IMR-90 (cell line): Measurements from ENCODE around the gene LEMD1. TPM values are rescaled to one million over a fixed set of nuclear protein-coding genes. Genes with fewer than 3 reads are reported as not detected.

ENCODE experiments used
- ATAC-seq: fragments of 200-7000 bp; cut with Tn5 transposase; 2 replicates; pipeline ENCODE4 v1.9.1; 2020; ENCODE audit warnings: low read depth, mild to moderate bottlenecking, moderate library complexity
- BruUV-seq: library from RNA; stranded (reverse); fragments of 400-500 nt; replicated peaks from 2 replicates; lab custom pipeline; 2021; lab: Mats Ljungman, UMichigan
- CTCF ChIA-PET: fragments of 300-600 bp; formaldehyde crosslinking; extraction: SDS; loops from one replicate; lab custom pipeline; 2021; ENCODE audit warnings: antibody characterized with exemption; lab: Yijun Ruan, JAX
- POLR2A ChIA-PET: fragments of 300-600 bp; sonication (Branson Sonifier 250); formaldehyde crosslinking; loops from one replicate; lab custom pipeline; 2022; ENCODE audit warnings: antibody characterized with exemption; ENCODE audit not compliant: unreplicated experiment; lab: Charles Lee
- DNase-seq: peaks from one replicate; pipeline ENCODE4 v3.0.0; 2013
- H2AFZ ChIP-seq: replicated peaks from 2 replicates; pipeline ENCODE3; 2013; ENCODE audit warnings: low read length, mild to moderate bottlenecking; ENCODE audit not compliant: poor library complexity
- H2AK5ac ChIP-seq: 2 replicates; pipeline ENCODE4 v1.6.1; 2013; ENCODE audit warnings: low read depth, low read length, inconsistent platforms
- H2AK9ac ChIP-seq: replicated peaks from 2 replicates; pipeline ENCODE3; 2013; ENCODE audit warnings: mild to moderate bottlenecking, low read depth, low read length, moderate library complexity; ENCODE audit not compliant: poor library complexity
- H2BK120ac ChIP-seq: 2 replicates; pipeline ENCODE4 v1.6.1; 2013; ENCODE audit warnings: low read depth, low read length, inconsistent platforms
- H2BK15ac ChIP-seq: 3 replicates; pipeline ENCODE4 v1.6.1; 2013; ENCODE audit warnings: low read depth, low read length, inconsistent platforms
- H2BK20ac ChIP-seq: 2 replicates; pipeline ENCODE4 v1.6.1; 2013; ENCODE audit warnings: low read depth, mild to moderate bottlenecking, inconsistent platforms, low read length, moderate library complexity
- H2BK5ac ChIP-seq: 2 replicates; pipeline ENCODE4 v1.6.1; 2013; ENCODE audit warnings: mild to moderate bottlenecking, low read depth, low read length, inconsistent platforms; ENCODE audit not compliant: poor library complexity, severe bottlenecking
- H3K14ac ChIP-seq: replicated peaks from 2 replicates; pipeline ENCODE4 v1.6.1; 2013; ENCODE audit warnings: low read depth, low read length, inconsistent platforms
- H3K18ac ChIP-seq: 2 replicates; pipeline ENCODE4 v1.6.1; 2013; ENCODE audit warnings: low read depth, low read length, control low read depth
- H3K23ac ChIP-seq: 2 replicates; pipeline ENCODE4 v1.6.1; 2013; ENCODE audit warnings: low read depth, low read length, inconsistent platforms
- H3K27ac ChIP-seq: 2 replicates; pipeline ENCODE4 v1.5.1; 2013; ENCODE audit warnings: mild to moderate bottlenecking, control low read depth, low read length; ENCODE audit not compliant: insufficient read depth
- H3K27me3 ChIP-seq: 2 replicates; pipeline ENCODE4 v1.6.1; 2013; ENCODE audit warnings: low read length; ENCODE audit not compliant: control insufficient read depth, insufficient read depth
- H3K36me3 ChIP-seq: 2 replicates; pipeline ENCODE4 v1.6.1; 2013; ENCODE audit warnings: low read length, mixed read lengths; ENCODE audit not compliant: control insufficient read depth, insufficient read depth
- H3K4ac ChIP-seq: 2 replicates; pipeline ENCODE4 v1.6.1; 2013; ENCODE audit warnings: low read depth, low read length, inconsistent platforms
- H3K4me1 ChIP-seq: 2 replicates; pipeline ENCODE4 v1.6.1; 2013; ENCODE audit warnings: low read length, mixed read lengths; ENCODE audit not compliant: control insufficient read depth, insufficient read depth
- H3K4me2 ChIP-seq: 2 replicates; pipeline ENCODE4 v1.6.1; 2013; ENCODE audit warnings: low read depth, mild to moderate bottlenecking, control low read depth, low read length, moderate library complexity
- H3K4me3 ChIP-seq: 2 replicates; pipeline ENCODE4 v1.5.1; 2013; ENCODE audit warnings: low read depth, mild to moderate bottlenecking, control low read depth, low read length, moderate library complexity; ENCODE audit not compliant: insufficient read depth
- H3K56ac ChIP-seq: 2 replicates; pipeline ENCODE4 v1.6.1; 2013; ENCODE audit warnings: low read length, inconsistent platforms; ENCODE audit not compliant: insufficient read depth; ENCODE audit errors: extremely low read depth
- H3K79me1 ChIP-seq, 2 experiments: 2 replicates each; pipeline ENCODE4 v1.6.1; 2013; ENCODE audit warnings: low read length in 2 of 2, inconsistent platforms in 1 of 2, low read depth in 1 of 2
- H3K9ac ChIP-seq: 2 replicates; pipeline ENCODE4 v1.6.1; 2013; ENCODE audit warnings: low read depth, low read length, control low read depth
- H3K9me1 ChIP-seq: 2 replicates; pipeline ENCODE4 v1.6.1; 2013; ENCODE audit warnings: low read length, inconsistent platforms; ENCODE audit not compliant: insufficient read depth
- H3K9me3 ChIP-seq: 2 replicates; pipeline ENCODE4 v1.6.1; 2013; ENCODE audit warnings: low read length; ENCODE audit not compliant: control insufficient read depth, insufficient read depth
- H4K20me1 ChIP-seq: 2 replicates; pipeline ENCODE4 v1.6.1; 2013; ENCODE audit warnings: low read length, inconsistent platforms; ENCODE audit not compliant: insufficient read depth
- H4K5ac ChIP-seq: 2 replicates; pipeline ENCODE4 v1.6.1; 2013; ENCODE audit warnings: mild to moderate bottlenecking, low read depth, low read length, control low read depth
- H4K8ac ChIP-seq, 2 experiments: 2 replicates each; pipeline ENCODE4 v1.6.1; 2013; ENCODE audit warnings: low read depth in 2 of 2, low read length in 2 of 2, control low read depth in 1 of 2, inconsistent platforms in 1 of 2
- H4K91ac ChIP-seq: 2 replicates; pipeline ENCODE4 v1.6.1; 2013; ENCODE audit warnings: low read depth, low read length, inconsistent platforms; ENCODE audit not compliant: insufficient read depth
- BHLHE40 ChIP-seq: fragments of 150-350 bp; IDR thresholded peaks from 2 replicates; pipeline ENCODE4 v1.6.1; 2016; ENCODE audit warnings: mild to moderate bottlenecking, low read depth, low read length
- CHD1 ChIP-seq: IDR thresholded peaks from 2 replicates; pipeline ENCODE4 v1.6.1; 2012; ENCODE audit warnings: low read depth, low read length, improper control_type of control experiment
- FOS ChIP-seq: fragments of 150-350 bp; IDR thresholded peaks from 2 replicates; pipeline ENCODE4 v1.6.1; 2016; ENCODE audit warnings: low read depth, low read length
- MAFK ChIP-seq: IDR thresholded peaks from 2 replicates; pipeline ENCODE4 v1.6.1; 2012; ENCODE audit warnings: low read depth, low read length, improper control_type of control experiment
- MAZ ChIP-seq: IDR thresholded peaks from 2 replicates; pipeline ENCODE4 v1.6.1; 2012; ENCODE audit warnings: low read depth, mild to moderate bottlenecking, low read length, improper control_type of control experiment, moderate library complexity, borderline replicate concordance
- NFE2L2 ChIP-seq: fragments of 150-350 bp; IDR thresholded peaks from 2 replicates; pipeline ENCODE4 v1.6.1; 2016; ENCODE audit warnings: low read depth, mild to moderate bottlenecking, low read length
- RCOR1 ChIP-seq: IDR thresholded peaks from 2 replicates; pipeline ENCODE4 v1.6.1; 2012; ENCODE audit warnings: mild to moderate bottlenecking, low read length, improper control_type of control experiment; ENCODE audit not compliant: insufficient replicate concordance
- WGBS, 2 experiments: methylation state at CpG; one replicate each; pipeline versions ENCODE4 v1.1.5 to v1.1.7; 2013; ENCODE audit warnings: missing lambda C conversion rate in 2 of 2; ENCODE audit not compliant: insufficient read length in 1 of 2; ENCODE audit errors: extremely low coverage in 2 of 2; 5-methylcytosine and 5-hydroxymethylcytosine counted together
- dilution Hi-C: fragments of 300-500 bp; cut with HindIII; formaldehyde crosslinking; loops from one replicate; pipeline ENCODE4 v1.14.3; 2018; ENCODE audit warnings: low sequenced_read_pairs; ENCODE audit not compliant: unreplicated experiment
- in situ Hi-C: fragments of 300-500 bp; cut with MboI; formaldehyde crosslinking; loops from 3 replicates; pipeline ENCODE4 v1.14.3; 2019; ENCODE audit warnings: low sequenced_read_pairs, inconsistent platforms, mixed read lengths
- intact Hi-C: fragments of 100-400 bp; cut with micrococcal nuclease; formaldehyde crosslinking; loops from 2 replicates; pipeline ENCODE4 v1.10.0; 2022
- polyA plus RNA-seq, 3 experiments: library from polyadenylated mRNA; depleted of rRNA; stranded (reverse); fragments of >200 nt; gene quantifications; 2 replicates each; pipeline ENCODE4 v1.2.3, GENCODE V29; 2012; ENCODE audit warnings: low replicate concordance in 1 of 3
- total RNA-seq: library from RNA; depleted of rRNA; stranded (reverse); fragments of >200 nt; gene quantifications from 2 replicates; pipeline ENCODE4 v1.2.3, GENCODE V29; 2012
- TF ChIP-seq, protein P1 (sequence below): conservative IDR thresholded peaks from 2 replicates; pipeline ENCODE4 v1.5.1; 2012; ENCODE audit warnings: mild to moderate bottlenecking, low read depth, low read length, improper control_type of control experiment

The LEMD1 gene
- total and polyA plus RNA-seq, 2 of the 4 experiments (the other 2 are of a cell fraction), result not detected

DNA sequence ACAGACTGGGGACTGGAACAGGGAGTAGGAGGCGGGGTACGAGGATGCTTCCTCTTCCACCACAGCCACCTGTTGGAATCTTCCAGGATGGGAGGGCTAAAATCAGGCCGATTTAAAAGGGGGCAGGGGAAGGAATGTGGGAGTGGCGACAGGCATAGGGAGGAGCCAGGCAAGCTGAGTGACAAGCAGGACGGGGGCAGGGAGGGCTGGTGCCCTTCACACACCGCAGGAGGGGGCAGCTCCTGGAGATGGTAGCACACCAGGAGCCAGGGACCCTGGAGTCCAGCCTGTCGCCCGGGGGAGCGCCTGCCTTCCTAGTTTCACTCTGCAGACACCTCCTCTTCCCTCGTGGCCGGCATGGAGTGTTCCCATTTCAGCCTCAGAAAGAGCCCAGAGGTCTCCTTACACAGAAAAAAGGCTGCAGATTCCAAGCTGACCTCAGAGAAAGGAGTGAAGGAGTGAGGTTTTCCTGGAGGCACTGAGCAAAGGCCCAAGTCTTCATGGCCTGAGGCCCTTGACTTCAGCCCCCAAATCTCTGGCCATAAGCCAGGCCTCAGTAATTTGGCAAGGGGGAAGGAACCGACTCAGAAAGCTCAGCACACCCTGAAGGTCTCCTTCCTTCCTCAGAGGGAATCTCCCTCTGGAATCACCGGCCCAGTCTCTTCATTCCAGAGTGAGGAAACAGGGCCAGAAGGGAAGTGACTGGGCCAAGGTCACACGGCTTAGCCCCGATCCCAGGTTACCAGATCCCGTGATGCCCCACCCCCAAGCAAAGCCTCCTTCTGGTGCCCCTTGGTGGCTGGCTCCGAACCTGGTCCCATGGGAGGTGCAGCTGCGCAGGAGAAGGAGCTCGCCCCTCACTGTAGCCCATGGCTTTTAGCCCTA lies 25.8 kb upstream of the LEMD1 start:
- no peak overlapping the region for H3K14ac ChIP-seq
- H3K27me3 ChIP-seq, result peaks cover 51% of the 10 kb centered on the region
- H4K91ac ChIP-seq, result no peak overlapping the region
- ChIA-PET POLR2A (no interaction called here), CTCF (no interaction called here)
- peak overlapping the region; percentile 2 for H2AFZ ChIP-seq
- H2BK15ac ChIP-seq, result no peak overlapping the region
- H2BK5ac ChIP-seq, result no peak overlapping the region
- H3K56ac ChIP-seq, result no peak overlapping the region
- no peaks in the 10 kb centered on the region for H3K36me3 ChIP-seq
- H3K27ac ChIP-seq, result no peak overlapping the region
- no peak overlapping the region for H3K4ac ChIP-seq
- ATAC-seq (no peak), DNase-seq (no peak)
- no peak overlapping the region for H2BK120ac ChIP-seq
- H3K23ac ChIP-seq, result no peak overlapping the region
- no peaks in the 10 kb centered on the region for H3K79me1 ChIP-seq
- intact Hi-C loops (no loop called here), in situ Hi-C loops (no loop called here), dilution Hi-C loops (no loop called here)
- no peak overlapping the region for H3K4me3 ChIP-seq
- no peak for TF ChIP-seq MAFK
- no peak for TF ChIP-seq CHD1
- TF ChIP-seq, protein P1, sequence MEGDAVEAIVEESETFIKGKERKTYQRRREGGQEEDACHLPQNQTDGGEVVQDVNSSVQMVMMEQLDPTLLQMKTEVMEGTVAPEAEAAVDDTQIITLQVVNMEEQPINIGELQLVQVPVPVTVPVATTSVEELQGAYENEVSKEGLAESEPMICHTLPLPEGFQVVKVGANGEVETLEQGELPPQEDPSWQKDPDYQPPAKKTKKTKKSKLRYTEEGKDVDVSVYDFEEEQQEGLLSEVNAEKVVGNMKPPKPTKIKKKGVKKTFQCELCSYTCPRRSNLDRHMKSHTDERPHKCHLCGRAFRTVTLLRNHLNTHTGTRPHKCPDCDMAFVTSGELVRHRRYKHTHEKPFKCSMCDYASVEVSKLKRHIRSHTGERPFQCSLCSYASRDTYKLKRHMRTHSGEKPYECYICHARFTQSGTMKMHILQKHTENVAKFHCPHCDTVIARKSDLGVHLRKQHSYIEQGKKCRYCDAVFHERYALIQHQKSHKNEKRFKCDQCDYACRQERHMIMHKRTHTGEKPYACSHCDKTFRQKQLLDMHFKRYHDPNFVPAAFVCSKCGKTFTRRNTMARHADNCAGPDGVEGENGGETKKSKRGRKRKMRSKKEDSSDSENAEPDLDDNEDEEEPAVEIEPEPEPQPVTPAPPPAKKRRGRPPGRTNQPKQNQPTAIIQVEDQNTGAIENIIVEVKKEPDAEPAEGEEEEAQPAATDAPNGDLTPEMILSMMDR, result no peak
- no peak for TF ChIP-seq MAZ
- TF ChIP-seq FOS, result no peak
- TF ChIP-seq RCOR1, result no peak
- no peak for TF ChIP-seq BHLHE40
- TF ChIP-seq NFE2L2, result no peak
- BruUV-seq, result no TSS peak
- H4K8ac ChIP-seq, result no peak overlapping the region
- 53% methylated on average over 3 of the region's 19 CpGs; no CpG with 5 or more reads in 1 of the 2 experiments for WGBS, 2 experiments
- H4K20me1 ChIP-seq, result no peaks in the 10 kb centered on the region
- no peak overlapping the region for H4K5ac ChIP-seq
- H2AK5ac ChIP-seq, result no peak overlapping the region
- H3K4me1 ChIP-seq, result no peaks in the 10 kb centered on the region; the same call in 1 of the 2 replicates
- H3K9me1 ChIP-seq, result no peaks in the 10 kb centered on the region; the same call in 1 of the 2 replicates
- H2BK20ac ChIP-seq, result no peak overlapping the region
- no peak overlapping the region for H2AK9ac ChIP-seq
- H3K18ac ChIP-seq, result no peak overlapping the region
- no peak overlapping the region for H3K9ac ChIP-seq
- H3K9me3 ChIP-seq, result no peaks in the 10 kb centered on the region
- no peak overlapping the region for H3K4me2 ChIP-seq
